Activated CD8-positive, alpha-beta memory T cell treated with anti-CD3 and anti-CD28 coated beads, Interleukin-2, amount 50 U/mL, for 1 hour (primary cell): ENCODE measurements around the gene PTPRD.

Experiments used
- DNase-seq: peaks from one replicate; pipeline ENCODE4 v3.0.0-alpha.2; 2020; ENCODE audit errors: extremely low read depth

PTPRD gene

DNA sequence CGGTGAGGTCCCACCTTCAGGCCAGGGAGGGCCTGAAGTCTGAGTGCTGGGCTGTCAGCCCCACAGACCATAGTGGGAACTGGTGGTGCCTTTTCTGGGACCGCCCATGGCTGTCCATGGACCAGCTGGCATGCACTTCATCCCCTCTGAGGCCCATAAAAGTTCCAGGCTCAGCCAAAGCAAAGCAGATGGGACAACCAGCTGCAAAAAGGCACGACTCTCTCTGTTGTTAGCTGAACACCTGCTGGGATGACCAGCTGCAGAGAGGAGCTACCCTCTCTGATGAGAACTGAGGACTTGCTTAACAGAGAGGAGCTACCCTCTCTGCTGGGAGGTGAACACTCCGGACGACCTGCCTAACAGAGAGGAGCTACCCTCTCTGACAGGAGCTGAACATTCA lies 1968.9 kb downstream of the PTPRD start:
- DNase-seq: no peak

GRCh38 chr9:8643464-8643863 lies 1969.3 kb downstream of the PTPRD start:
- DNase-seq: no peak

DNA sequence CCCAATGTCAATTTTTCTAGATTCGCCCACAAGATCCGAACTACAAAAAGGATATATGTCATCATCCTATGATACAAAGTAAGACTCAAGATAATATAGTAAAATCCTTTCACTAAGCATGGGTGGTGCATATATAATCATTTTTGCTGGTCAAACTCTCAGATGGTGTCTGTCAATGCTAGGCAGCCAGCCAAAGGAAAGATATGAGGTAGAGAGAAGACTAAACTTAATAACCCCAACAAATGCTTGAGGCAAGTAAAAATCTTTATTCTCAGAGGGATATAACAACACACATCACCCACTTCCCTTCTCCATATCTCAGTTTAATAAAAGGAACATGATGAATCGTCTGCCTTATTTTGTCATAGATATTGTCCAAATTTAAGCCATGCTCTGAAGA lies 1972.0 kb downstream of the PTPRD start:
- DNase-seq: no peak

DNA sequence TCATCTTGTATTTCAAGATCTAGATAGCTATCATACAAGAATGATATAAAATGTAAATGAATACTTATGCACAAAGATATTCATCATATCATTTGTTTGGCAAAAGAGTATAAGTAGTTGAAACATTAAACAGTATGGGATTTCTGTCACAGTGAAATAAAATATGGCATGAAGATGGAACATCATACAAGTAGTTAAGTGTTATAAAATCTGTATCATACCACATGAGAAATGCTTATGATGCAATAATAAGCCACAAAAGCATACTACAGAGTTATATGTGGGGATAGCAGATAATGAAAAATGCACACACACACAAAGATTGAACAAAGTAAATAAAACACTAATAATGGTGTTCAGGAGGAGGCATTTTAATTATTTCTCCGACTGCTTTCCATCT lies 1975.2 kb downstream of the PTPRD start:
- no peak for DNase-seq

GRCh38 chr9:8633784-8634183 lies 1979.0 kb downstream of the PTPRD start:
- DNase-seq: no peak

GRCh38 chr9:8632493-8632892 lies 1980.3 kb downstream of the PTPRD start:
- DNase-seq: no peak

- no peak for DNase-seq
Observed at GRCh38 chr9:8628791-8629190, 1984.0 kb downstream of the PTPRD start.

DNA sequence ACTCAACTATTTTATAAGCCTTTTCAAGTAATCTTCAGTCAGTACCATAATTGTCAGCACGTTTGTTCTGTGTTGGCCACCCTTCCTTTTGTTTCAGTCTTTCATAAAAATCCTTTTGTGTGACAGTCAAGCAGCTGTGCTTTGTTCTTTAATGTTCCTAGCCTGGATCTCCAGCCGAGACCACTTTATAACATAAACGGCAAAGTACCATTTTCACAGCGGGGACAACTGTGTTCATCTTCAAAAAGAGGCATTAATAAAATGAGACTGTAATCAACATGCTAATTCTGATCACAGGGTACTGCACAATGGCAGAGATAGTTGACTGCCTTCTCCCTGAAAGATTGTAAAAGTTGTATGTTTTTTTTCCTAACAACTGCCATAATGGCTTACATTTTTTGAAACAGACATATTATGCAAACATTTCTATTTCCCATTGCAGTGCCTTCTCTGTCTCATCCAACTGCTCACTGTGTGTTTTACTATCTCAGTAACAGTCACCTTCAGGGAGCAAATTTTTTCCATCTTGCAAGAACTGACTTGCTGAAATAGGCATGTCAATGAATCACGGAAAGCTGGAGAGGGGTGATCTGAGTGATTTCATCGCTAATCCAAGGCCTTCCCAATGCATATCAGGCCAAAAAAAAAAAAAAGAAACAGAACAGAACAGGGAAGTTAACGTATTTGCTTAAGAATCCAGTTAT lies 1984.7 kb downstream of the PTPRD start:
- DNase-seq: no peak

DNA sequence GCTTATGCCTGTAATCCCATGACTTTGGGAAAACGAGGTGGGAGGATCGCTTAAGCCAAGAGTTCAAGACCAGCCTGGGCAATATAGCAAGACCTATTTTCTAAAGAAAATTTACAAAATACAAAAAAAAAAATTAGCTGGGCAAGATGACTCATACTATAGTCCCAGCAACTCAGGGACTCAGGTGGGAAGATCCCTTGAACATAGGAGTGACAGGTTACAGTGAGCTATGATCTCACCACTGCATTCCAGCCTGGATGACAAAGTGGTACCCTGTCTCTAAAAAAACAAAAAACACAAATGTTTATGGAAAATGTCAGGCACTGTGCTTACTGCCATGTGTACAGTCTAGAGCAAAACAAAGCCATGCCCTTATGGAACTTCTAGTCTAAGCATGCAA lies 1989.9 kb downstream of the PTPRD start:
- no peak for DNase-seq

DNA sequence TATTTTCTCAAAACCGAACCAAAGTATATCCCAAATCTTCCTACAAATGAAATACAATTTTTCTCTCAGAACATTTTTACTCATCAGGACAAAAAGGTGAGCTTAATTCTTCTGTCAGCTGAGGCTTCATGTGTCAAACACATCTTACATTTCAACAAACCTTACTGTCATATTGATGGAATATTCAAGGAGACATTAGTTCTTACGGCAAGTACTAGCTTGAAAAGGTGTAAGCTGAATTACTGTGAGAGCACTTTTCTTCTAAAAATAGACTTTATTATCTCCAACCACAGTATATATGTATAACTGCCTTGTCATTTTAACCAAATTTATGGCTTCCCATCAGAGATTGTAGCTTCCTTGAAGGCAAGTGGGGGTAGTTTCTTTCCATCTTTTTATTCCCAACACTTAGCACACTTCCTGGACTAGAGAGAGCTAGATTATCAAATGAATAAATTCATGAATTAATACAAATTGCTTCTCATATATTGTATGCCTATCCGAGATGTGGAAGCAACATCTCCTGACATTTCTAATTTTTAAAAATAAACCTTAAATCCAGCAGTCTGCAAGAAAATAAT lies 1990.5 kb downstream of the PTPRD start:
- DNase-seq: no peak

DNA sequence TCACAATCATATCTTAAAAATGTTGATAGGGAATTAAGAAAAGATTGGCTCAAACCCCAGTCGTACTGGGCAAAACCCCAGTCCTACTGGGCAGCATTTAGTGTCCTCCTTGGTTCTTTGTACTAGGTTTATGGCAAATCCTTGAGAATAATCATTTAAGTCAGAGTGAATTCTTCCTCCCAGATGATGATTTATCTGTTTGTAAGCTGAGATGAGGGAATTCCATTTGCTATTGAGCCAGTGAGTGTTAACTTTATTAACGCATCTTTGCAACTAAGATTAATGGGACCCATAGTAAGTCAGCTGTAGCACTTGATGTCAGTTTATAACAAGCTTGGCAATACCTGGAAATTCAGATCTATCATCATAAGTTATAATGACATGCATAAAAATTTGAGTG lies 1991.4 kb downstream of the PTPRD start:
- no peak for DNase-seq

- no peak for DNase-seq
Observed at GRCh38 chr9:8616414-8616813, 1996.4 kb downstream of the PTPRD start.

DNA sequence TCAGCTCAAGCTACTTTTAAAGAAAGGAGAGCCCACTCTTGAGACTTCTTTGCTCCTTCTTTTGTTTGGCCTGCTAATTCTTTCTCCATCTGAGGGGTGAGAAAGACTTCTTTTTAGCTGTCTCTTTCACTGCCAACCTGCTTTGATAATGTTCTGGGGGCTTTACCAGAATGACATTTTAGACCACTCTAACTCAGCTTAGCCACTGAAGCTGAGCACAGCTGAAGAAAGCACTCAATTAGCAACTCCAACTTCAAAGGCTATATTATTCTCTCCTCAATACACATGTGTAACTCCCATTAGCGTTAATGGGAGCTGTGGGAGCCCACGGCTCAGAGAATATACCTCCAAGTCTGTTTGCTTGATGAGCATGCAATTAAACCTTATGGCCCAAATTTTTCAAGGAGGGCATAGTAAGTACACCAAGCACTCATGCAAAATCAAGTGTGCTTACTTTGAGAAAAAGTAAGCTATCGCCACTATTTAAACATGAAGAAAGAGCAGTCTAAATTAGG lies 1997.8 kb downstream of the PTPRD start:
- DNase-seq: no peak

DNA sequence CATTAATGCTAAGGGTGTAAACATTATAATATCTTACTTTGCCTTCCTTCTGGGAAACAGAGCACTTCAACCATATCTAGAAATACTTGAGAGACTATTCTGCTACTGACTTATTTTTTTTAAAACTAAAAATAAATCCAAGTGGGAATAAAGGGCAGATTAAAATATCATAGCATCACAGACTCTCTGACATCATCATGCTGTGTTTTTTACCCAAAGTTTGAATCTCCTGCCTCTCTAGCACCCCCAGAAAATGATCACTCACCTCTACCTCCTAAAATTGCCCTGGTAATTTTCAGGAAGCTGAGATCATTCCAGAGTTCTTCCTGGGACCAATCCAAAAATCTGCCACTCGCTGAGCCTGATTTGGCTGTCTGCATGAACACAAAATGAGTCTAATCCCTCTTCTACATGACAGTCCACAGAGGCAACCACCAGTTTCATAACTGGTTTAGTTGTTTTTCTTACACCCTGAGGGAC lies 1999.4 kb downstream of the PTPRD start:
- DNase-seq: no peak

DNA sequence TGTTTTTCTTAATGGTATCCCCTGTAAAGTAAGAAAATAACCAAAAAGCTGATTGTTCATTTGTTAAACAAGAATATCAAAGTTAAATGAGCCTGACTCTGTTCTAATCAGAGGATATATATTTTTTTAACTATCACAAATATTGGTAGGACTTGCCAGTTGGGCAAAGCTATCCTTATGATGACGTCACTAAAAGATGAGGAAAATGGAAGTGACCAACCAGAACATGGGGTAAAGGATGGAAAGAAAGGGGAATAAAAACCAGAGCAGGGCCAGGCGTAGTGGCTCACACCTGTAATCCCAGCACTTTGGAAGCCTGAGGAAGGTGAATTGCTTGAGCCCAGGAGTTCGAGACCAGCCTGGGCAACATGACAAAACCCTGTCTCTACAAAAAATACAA lies 2001.6 kb downstream of the PTPRD start:
- no peak for DNase-seq

DNA sequence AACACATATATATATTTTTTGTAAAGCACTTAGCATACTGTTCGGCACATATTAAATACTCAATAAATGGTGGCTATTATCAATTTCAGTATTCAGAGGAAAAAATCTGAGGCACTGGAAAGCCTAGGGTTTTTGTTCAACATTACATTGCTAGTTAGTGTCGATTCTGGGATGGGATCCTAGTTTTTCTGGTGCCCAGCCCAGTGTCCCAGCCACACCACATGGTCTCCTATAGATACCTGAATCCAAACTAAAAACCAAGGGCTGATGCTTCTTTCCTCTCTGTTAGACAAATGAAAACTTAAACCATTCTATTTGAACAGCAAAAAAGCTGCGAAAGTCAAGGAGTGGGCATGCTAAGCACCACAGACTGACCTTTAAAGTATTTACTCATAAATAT lies 2002.5 kb downstream of the PTPRD start:
- no peak for DNase-seq

DNA sequence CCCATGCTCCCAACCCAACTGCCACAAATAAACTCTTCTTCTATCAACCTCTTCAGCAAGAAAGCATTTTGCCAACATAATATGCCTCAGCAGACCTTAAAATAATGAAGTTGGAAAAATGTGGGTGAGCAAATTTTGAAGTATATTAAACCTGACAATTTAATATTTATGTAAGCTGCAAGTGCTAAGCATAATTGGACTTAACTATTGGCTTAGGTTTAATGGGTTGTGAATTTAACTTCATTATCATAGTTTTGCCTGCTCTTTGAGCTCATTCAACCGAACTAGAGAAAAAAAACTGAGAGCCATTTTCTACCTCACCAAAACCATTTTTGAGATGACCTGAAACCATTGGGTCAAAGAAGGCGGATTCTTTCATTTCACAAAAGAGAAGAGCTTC lies 2007.7 kb downstream of the PTPRD start:
- DNase-seq: no peak

- no peak for DNase-seq
Observed at GRCh38 chr9:8604201-8604600, 2008.6 kb downstream of the PTPRD start.

GRCh38 chr9:8600914-8601680 lies 2011.7 kb downstream of the PTPRD start:
- no peak for DNase-seq

GRCh38 chr9:8599937-8600336 lies 2012.9 kb downstream of the PTPRD start:
- DNase-seq: no peak

GRCh38 chr9:8589476-8589875 lies 2023.3 kb downstream of the PTPRD start:
- DNase-seq: no peak

DNA sequence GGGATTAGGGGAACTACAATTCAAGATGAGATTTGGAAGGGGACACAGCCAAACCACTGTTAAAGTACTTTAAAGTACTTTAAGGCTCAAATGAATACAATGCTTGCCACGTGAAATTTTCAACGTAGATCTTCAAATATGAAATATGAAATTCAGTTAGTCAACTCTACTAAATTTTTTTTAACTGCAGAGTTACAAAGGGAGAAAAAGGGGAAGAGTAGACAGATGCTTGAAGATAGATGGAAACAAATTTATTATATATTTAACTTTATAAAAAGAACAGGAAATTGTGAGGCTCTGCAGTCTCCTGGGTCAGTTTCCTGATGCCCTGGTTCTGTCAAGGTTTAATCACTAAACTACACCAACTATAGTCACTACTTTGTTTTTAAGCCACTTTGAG lies 2027.8 kb downstream of the PTPRD start:
- DNase-seq: no peak

DNA sequence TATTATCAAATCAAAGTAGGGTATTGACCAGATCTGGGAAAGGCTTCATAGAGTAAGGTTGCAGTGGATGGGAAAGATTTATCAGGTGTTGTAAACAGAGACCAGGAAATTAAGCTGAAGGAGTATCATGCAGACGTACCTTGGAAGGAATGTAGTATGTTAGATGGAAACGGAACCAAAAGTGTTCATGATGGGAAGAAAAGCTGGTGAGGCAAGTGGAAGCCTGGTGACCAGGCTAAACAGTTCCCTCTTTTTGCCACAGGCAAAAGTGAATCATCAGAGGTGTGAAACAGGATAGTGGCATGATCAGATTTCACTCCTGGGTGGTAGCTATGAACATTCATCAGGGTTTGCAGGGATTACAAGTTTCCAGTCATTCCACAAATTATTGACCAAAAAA lies 2033.1 kb downstream of the PTPRD start:
- no peak for DNase-seq
